ENCODE measurements around the gene KCNN2.

DNA sequence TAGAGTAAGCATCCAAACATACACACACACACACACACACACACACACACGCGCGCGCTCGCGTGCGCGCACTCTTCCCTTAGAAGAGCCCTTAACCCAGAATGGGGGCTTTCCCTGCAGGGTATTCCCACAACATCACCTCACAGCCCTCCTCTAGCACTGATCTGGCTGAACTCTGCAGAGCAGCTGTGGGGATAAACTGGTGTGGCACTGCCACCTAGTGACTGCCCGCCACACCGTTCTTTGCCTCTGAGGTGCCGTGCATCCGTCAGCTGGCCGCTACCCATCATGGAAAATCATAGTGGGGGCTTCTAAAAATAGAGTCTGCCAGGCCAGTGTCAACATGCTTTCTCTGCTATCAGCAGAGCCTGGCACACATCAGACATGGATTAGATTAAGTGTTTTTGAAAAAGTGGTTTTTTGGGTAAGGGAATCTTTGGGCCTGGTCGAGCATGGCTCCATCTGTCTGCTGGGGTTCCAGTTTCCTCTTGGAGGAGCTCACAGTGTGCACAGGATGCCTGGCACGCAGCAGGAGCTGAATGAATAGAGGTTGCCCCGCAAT is 88.1 kb downstream of the KCNN2 start:
- TF ChIP-seq, protein P1, sequence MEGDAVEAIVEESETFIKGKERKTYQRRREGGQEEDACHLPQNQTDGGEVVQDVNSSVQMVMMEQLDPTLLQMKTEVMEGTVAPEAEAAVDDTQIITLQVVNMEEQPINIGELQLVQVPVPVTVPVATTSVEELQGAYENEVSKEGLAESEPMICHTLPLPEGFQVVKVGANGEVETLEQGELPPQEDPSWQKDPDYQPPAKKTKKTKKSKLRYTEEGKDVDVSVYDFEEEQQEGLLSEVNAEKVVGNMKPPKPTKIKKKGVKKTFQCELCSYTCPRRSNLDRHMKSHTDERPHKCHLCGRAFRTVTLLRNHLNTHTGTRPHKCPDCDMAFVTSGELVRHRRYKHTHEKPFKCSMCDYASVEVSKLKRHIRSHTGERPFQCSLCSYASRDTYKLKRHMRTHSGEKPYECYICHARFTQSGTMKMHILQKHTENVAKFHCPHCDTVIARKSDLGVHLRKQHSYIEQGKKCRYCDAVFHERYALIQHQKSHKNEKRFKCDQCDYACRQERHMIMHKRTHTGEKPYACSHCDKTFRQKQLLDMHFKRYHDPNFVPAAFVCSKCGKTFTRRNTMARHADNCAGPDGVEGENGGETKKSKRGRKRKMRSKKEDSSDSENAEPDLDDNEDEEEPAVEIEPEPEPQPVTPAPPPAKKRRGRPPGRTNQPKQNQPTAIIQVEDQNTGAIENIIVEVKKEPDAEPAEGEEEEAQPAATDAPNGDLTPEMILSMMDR (IDR thresholded peaks at IDR 0.05): peak; percentile 57 to 81 (median 69)
- TF ChIP-seq POLR2A (IDR thresholded peaks at IDR 0.05) (no peak), EP300 (IDR thresholded peaks at IDR 0.05) (no peak)

Data from tibial nerve (tissue), 4 donors.